CD14-positive monocyte (primary cell): ENCODE data around the gene CFAP74. TPM values are rescaled to one million over a fixed set of nuclear protein-coding genes. Genes with fewer than 3 reads are reported as not detected.
A peak's percentile ranks its signal among the peaks of the same experiment; 100 is the strongest.

Experiments used
- DNase-seq, 3 donors: peaks; one replicate each; pipeline ENCODE4 v3.0.0-alpha.2; 2011 to 2022
- H2AFZ ChIP-seq: 2 replicates; pipeline ENCODE4 v1.6.0; 2012; ENCODE audit warnings: mild to moderate bottlenecking, low read depth, low read length, inconsistent platforms; ENCODE audit not compliant: insufficient read depth, poor library complexity, severe bottlenecking
- H3K27ac ChIP-seq, 2 donors: 1 replicate in 1 of 2; 2 replicates in 1 of 2; pipeline ENCODE4 v1.5.1; 2012 to 2013; ENCODE audit warnings: low read length in 2 of 2, control low read depth in 1 of 2, inconsistent platforms in 1 of 2, low read depth in 1 of 2, mild to moderate bottlenecking in 1 of 2
- H3K27me3 ChIP-seq, 2 donors: one replicate each; pipeline versions ENCODE4 v1.6.0 to v1.6.1; 2011 to 2013; ENCODE audit warnings: low read length in 2 of 2; ENCODE audit not compliant: control insufficient read depth in 2 of 2, insufficient read depth in 2 of 2
- H3K36me3 ChIP-seq, 2 donors: replicated peaks in 1 of 2; 1 replicate in 1 of 2; 2 replicates in 1 of 2; pipeline versions ENCODE4 v1.5.1 to v1.6.1; 2012 to 2013; ENCODE audit warnings: low read length in 2 of 2, control low read depth in 1 of 2, inconsistent platforms in 1 of 2, mild to moderate bottlenecking in 1 of 2; ENCODE audit not compliant: insufficient read depth in 2 of 2, control insufficient read depth in 1 of 2
- H3K4me1 ChIP-seq, 2 donors: 1 replicate in 1 of 2; 2 replicates in 1 of 2; pipeline versions ENCODE4 v1.5.1 to v1.6.1; 2012 to 2013; ENCODE audit warnings: low read length in 2 of 2, control low read depth in 1 of 2, inconsistent platforms in 1 of 2, mild to moderate bottlenecking in 1 of 2, moderate library complexity in 1 of 2; ENCODE audit not compliant: insufficient read depth in 2 of 2, control insufficient read depth in 1 of 2
- H3K4me2 ChIP-seq: replicated peaks from 2 replicates; pipeline ENCODE3; 2012; ENCODE audit warnings: low read length, moderate library complexity, mild to moderate bottlenecking; ENCODE audit not compliant: poor library complexity, severe bottlenecking; ENCODE audit errors: extremely low read depth
- H3K4me3 ChIP-seq, 3 experiments: fragments of 200-600 bp in 1 of 3; sonication (generic) in 1 of 3; replicated peaks in 1 of 3; 1 replicate in 2 of 3; 2 replicates in 1 of 3; pipeline ENCODE4 v1.5.1; 2011 to 2013; ENCODE audit warnings: low read length in 3 of 3, mild to moderate bottlenecking in 3 of 3, control low read depth in 2 of 3, low read depth in 2 of 3, inconsistent platforms in 1 of 3, moderate library complexity in 1 of 3
- H3K79me2 ChIP-seq: 2 replicates; pipeline ENCODE4 v1.6.0; 2012; ENCODE audit warnings: mild to moderate bottlenecking, control low read depth, inconsistent platforms, low read length, moderate library complexity; ENCODE audit not compliant: insufficient read depth
- H3K9ac ChIP-seq: 2 replicates; pipeline ENCODE4 v1.6.0; 2017; ENCODE audit warnings: low read length, mild to moderate bottlenecking; ENCODE audit not compliant: insufficient read depth, poor library complexity, severe bottlenecking
- H3K9me3 ChIP-seq, 2 donors: replicated peaks in 1 of 2; 1 replicate in 1 of 2; 2 replicates in 1 of 2; pipeline versions ENCODE4 v1.5.1 to v1.6.1; 2012 to 2013; ENCODE audit warnings: low read length in 2 of 2, control low read depth in 1 of 2; ENCODE audit not compliant: control insufficient read depth in 1 of 2, insufficient read depth in 1 of 2
- H4K20me1 ChIP-seq: 2 replicates; pipeline ENCODE4 v1.6.0; 2012; ENCODE audit warnings: mild to moderate bottlenecking, low read length, control low read depth, moderate library complexity; ENCODE audit not compliant: insufficient read depth
- H3K27ac Mint-ChIP-seq, 7 donors: one replicate each; pipeline ENCODE4 v1.8.0; 2020; ENCODE audit warnings: mild to moderate bottlenecking in 7 of 7, mixed read lengths in 7 of 7, moderate library complexity in 6 of 7, inconsistent platforms in 2 of 7
- H3K27me3 Mint-ChIP-seq, 3 donors: one replicate each; pipeline ENCODE4 v1.8.0; 2021 to 2022; ENCODE audit warnings: low read depth in 3 of 3, mild to moderate bottlenecking in 3 of 3, mixed read lengths in 3 of 3, moderate library complexity in 3 of 3, inconsistent platforms in 1 of 3
- H3K36me3 Mint-ChIP-seq, 2 donors: one replicate each; pipeline ENCODE4 v1.8.0; 2020; ENCODE audit warnings: mixed read lengths in 2 of 2, inconsistent platforms in 1 of 2, mild to moderate bottlenecking in 1 of 2
- H3K4me1 Mint-ChIP-seq: one replicate; pipeline ENCODE4 v1.8.0; 2020; ENCODE audit warnings: mild to moderate bottlenecking, mixed read lengths
- H3K4me3 Mint-ChIP-seq, 2 donors: one replicate each; pipeline ENCODE4 v1.8.0; 2020; ENCODE audit warnings: mild to moderate bottlenecking in 2 of 2, mixed read lengths in 2 of 2, moderate library complexity in 1 of 2
- H3K9me3 Mint-ChIP-seq, 7 donors: one replicate each; pipeline ENCODE4 v1.8.0; 2020 to 2022; ENCODE audit warnings: mixed read lengths in 7 of 7, mild to moderate bottlenecking in 6 of 7, moderate library complexity in 6 of 7, inconsistent platforms in 2 of 7
- CTCF ChIP-seq: fragments of 200-600 bp; IDR thresholded peaks from one replicate; pipeline ENCODE4 v1.8.0; 2022; ENCODE audit warnings: antibody characterized with exemption, mild to moderate bottlenecking
- WGBS: methylation state at CpG from one replicate; pipeline ENCODE4 v1.1.5; 2013; ENCODE audit warnings: missing lambda C conversion rate; ENCODE audit not compliant: insufficient coverage; 5-methylcytosine and 5-hydroxymethylcytosine counted together
- intact Hi-C, 2 donors: fragments of 100-400 bp; cut with micrococcal nuclease; formaldehyde crosslinking; loops; one replicate each; pipeline versions ENCODE4 v1.15.0 to v1.15.1; 2023
- polyA plus RNA-seq, 3 donors: library from polyadenylated mRNA; depleted of rRNA in 1 of 3; unstranded in 2 of 3; stranded (reverse) in 1 of 3; fragments of 300-500 nt in 2 of 3; fragments of >200 nt in 1 of 3; fragmentation: Illumina TruSeq in 2 of 3; gene quantifications; 1 replicate in 2 of 3; 2 replicates in 1 of 3; pipeline ENCODE4 v1.2.3, GENCODE V29; 2012 to 2021

Gene CFAP74
- polyA plus RNA-seq, 3 donors, result not detected

GRCh38 chr1:2031546-2032540 lies 28.3 kb upstream of the CFAP74 start:
- Histone ChIP-seq H3K36me3 (no peaks in the 10 kb centered on the region), H3K27ac (no peak overlapping the region), H4K20me1 (no peaks in the 10 kb centered on the region), H2AFZ (no peak overlapping the region), H3K9me3 (no peaks in the 10 kb centered on the region), H3K4me3 (no peak overlapping the region), H3K4me2 (no peak overlapping the region), H3K27me3 (no peaks in the 10 kb centered on the region), H3K4me1 (no peaks in the 10 kb centered on the region), H3K79me2 (no peaks in the 10 kb centered on the region), H3K9ac (no peak overlapping the region)
- Mint-ChIP-seq H3K9me3 (no peaks in the 10 kb centered on the region), H3K36me3 (no peaks in the 10 kb centered on the region), H3K4me3 (no peak overlapping the region), H3K27ac (no peak overlapping the region), H3K27me3 (peaks cover 5 to 11% (median 7%) of the 10 kb centered on the region in 3 donors), H3K4me1 (no peaks in the 10 kb centered on the region)
- intact Hi-C loops, result no loop called here
- TF ChIP-seq CTCF, result no peak
- DNase-seq, result no peak
- WGBS, result 85% methylated on average over 28 of the region's 33 CpGs

DNA sequence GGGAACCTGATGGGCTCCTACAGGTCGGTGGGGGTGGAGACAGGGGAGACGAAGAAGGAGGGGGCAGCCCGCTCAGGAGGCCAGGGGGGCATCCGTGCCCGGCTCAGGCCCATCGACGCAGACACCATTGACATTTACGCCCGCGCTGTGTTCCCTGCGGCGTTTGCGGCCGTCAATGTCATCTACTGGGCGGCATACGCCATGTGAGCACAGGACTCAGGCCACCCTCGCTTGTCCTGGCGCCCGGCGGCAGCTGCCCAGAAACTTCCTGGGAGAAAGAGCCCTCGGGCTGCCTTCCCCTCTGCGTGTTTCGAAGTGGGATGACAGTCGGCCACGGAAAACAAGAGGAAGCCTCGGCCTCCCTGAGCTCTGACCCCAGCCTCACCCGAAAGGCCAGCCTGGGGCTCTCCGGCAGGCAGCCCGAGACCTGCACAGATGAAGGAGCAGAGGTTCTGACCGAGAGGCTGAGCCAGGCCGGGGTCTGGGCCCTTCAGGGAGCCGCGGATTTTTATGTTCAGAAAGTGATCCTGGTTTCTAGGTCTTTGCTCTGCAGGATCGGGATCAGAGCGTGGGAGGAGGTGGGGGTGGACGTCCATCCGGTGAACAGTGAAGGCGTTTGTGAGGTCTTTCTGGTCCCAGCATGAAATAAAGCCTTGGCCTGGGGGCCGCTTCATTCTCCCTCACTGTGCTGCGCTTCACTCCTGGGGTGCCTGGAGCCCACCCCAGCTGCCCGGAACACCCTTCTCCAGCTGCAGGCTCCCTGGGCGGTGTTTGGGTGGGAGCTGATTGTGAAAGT lies 26.7 kb upstream of the CFAP74 start:
- Histone ChIP-seq H3K27me3 (peaks cover 0 to 2% of the 10 kb centered on the region in 2 donors), H3K4me2 (no peak overlapping the region), H3K27ac (no peak overlapping the region), H3K9me3 (no peaks in the 10 kb centered on the region), H3K36me3 (no peaks in the 10 kb centered on the region), H3K79me2 (no peaks in the 10 kb centered on the region), H3K4me3 (no peak overlapping the region), H4K20me1 (no peaks in the 10 kb centered on the region), H3K4me1 (peaks cover 0 to 3% of the 10 kb centered on the region in 2 donors), H2AFZ (no peak overlapping the region), H3K9ac (no peak overlapping the region)
- Mint-ChIP-seq H3K36me3 (no peaks in the 10 kb centered on the region), H3K4me1 (peaks cover 6% of the 10 kb centered on the region), H3K4me3 (no peak overlapping the region), H3K27me3 (peaks cover 11 to 19% (median 11%) of the 10 kb centered on the region in 3 donors), H3K9me3 (no peaks in the 10 kb centered on the region), H3K27ac (peak overlapping the region in 2 of 7 donors; percentile 15 to 44)
- TF ChIP-seq CTCF, result no peak
- intact Hi-C loops, result no loop called here
- WGBS, result 94% methylated on average over 41 of the region's 42 CpGs
- no peak for DNase-seq
